ENCODE data around the gene LANCL3.

DNA sequence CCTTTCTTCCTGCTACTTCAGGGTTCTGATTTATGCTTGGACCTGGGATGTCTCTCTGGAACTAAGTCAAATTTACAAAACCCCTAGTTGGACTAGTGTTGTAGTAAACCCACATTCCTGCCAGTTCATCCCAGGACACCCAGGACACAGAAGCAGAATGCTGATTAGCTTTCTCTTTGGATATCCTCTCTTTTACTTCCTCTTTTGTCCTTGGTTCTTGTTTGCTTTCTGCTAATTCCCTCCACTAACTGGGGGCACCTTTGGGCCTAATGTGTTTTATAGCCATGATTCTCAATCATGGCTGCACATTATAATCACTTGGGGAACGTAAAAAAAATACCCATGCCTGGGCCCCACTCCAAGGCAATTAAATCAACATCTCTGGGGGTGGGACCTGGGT lies 42.5 kb downstream of the LANCL3 start:
- TF ChIP-seq, protein P1, sequence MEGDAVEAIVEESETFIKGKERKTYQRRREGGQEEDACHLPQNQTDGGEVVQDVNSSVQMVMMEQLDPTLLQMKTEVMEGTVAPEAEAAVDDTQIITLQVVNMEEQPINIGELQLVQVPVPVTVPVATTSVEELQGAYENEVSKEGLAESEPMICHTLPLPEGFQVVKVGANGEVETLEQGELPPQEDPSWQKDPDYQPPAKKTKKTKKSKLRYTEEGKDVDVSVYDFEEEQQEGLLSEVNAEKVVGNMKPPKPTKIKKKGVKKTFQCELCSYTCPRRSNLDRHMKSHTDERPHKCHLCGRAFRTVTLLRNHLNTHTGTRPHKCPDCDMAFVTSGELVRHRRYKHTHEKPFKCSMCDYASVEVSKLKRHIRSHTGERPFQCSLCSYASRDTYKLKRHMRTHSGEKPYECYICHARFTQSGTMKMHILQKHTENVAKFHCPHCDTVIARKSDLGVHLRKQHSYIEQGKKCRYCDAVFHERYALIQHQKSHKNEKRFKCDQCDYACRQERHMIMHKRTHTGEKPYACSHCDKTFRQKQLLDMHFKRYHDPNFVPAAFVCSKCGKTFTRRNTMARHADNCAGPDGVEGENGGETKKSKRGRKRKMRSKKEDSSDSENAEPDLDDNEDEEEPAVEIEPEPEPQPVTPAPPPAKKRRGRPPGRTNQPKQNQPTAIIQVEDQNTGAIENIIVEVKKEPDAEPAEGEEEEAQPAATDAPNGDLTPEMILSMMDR (IDR thresholded peaks at IDR 0.05) = no peak
- TF ChIP-seq EZH2 (IDR thresholded peaks at IDR 0.05; ENCODE audit: borderline replicate concordance, insufficient read depth, low read depth, low read length, poor library complexity, severe bottlenecking) = no peak

Data from B cell (primary cell).